Ovary (tissue), 9 donors: ENCODE results near the gene MPIG6B. TPM values are rescaled to one million over a fixed set of nuclear protein-coding genes. Genes with fewer than 3 reads are reported as not detected.

Experiments
- DNase-seq, 5 donors: peaks; one replicate each; pipeline ENCODE4 v3.0.0-alpha.2; 2019 to 2020
- H3K27ac ChIP-seq, 2 donors: fragments of 200-600 bp; one replicate each; pipeline versions ENCODE4 v1.5.1 to v1.8.0; 2019 to 2022
- H3K27me3 ChIP-seq: fragments of 200-600 bp; one replicate; pipeline ENCODE4 v1.8.0; 2022
- H3K36me3 ChIP-seq: fragments of 200-600 bp; sonication (generic); one replicate; pipeline ENCODE4 v1.5.1; 2019
- H3K4me1 ChIP-seq: one replicate; pipeline ENCODE4 v1.8.1; 2013; ENCODE audit warnings: mild to moderate bottlenecking, moderate library complexity; ENCODE audit not compliant: insufficient read depth
- H3K4me3 ChIP-seq: fragments of 200-600 bp; sonication (generic); one replicate; pipeline ENCODE4 v1.5.1; 2017
- H3K9me3 ChIP-seq, 2 donors: fragments of 200-600 bp in 1 of 2; sonication (generic) in 1 of 2; one replicate each; pipeline versions ENCODE4 v1.5.1 to v1.8.1; 2013 to 2019; ENCODE audit warnings: mild to moderate bottlenecking in 1 of 2, moderate library complexity in 1 of 2
- CTCF ChIP-seq, 3 donors: fragments of 450-650 bp in 2 of 3; fragments of 200-600 bp in 1 of 3; IDR thresholded peaks; one replicate each; pipeline versions ENCODE4 v1.5.1 to v1.8.0; 2016 to 2022; ENCODE audit warnings: antibody characterized with exemption in 3 of 3, mild to moderate bottlenecking in 1 of 3
- EP300 ChIP-seq: sonication (generic); formaldehyde crosslinking; IDR thresholded peaks from one replicate; pipeline ENCODE4 v1.6.1; 2017; ENCODE audit warnings: antibody characterized with exemption
- POLR2A ChIP-seq: fragments of 450-650 bp; IDR thresholded peaks from one replicate; pipeline ENCODE4 v1.6.1; 2017; ENCODE audit warnings: antibody characterized with exemption, mild to moderate bottlenecking, moderate library complexity
- WGBS, 3 donors: extraction: QIAGEN DNeasy Blood & Tissue Kit in 1 of 3; methylation state at CpG; one replicate each; pipeline versions ENCODE4 v1.1.5 to v1.1.7; 2013 to 2017; 5-methylcytosine and 5-hydroxymethylcytosine counted together
- intact Hi-C, 4 donors: fragments of 100-400 bp; cut with DNase I; formaldehyde crosslinking; loops; one replicate each; pipeline versions ENCODE4 v1.11.0 to v1.15.1; 2022 to 2023
- polyA plus RNA-seq, 2 donors: library from polyadenylated mRNA; stranded (reverse); fragments of 200-250 nt in 1 of 2; fragments of 350-450 nt in 1 of 2; fragmentation: Illumina TruSeq in 1 of 2; extraction: RNeasy Lipid Tissue Mini Kit (QIAGEN cat#74804) in 1 of 2; gene quantifications; one replicate each; pipeline ENCODE4 v1.2.3, GENCODE V29; 2013 to 2014
- total RNA-seq, 7 donors: library from RNA; depleted of rRNA in 2 of 7; stranded (reverse); fragments of >200 nt in 2 of 7; fragmentation: NEBNext Ultra II Directional in 3 of 7; extraction: Animal tissue kit (Norgen Biotek cat#: 25700) in 3 of 7; gene quantifications; one replicate each; pipeline versions ENCODE4 v1.1.0 to v1.2.4, GENCODE V29; 2016 to 2023
- donor health status: DM: no; HTN: no; CAD: no; lungs with moderate emphysema.
- donor health status: DM: no; HTN: no; CAD: no.
- donor health status: Bipolar disorder and iron deficiency.
- donor health status: DM: yes; HTN: yes; CAD: no.
- donor health status: DM: no; HTN: no; CAD: no.
- donor health status: DM: yes; HTN: yes; CAD: no.

Gene MPIG6B
- total and polyA plus RNA-seq, 9 donors: 0.06 to 0.94 (median 0.60) TPM; not detected in 4

- Histone ChIP-seq H3K27me3 (no peaks in the 10 kb centered on the region), H3K9me3 (no peaks in the 10 kb centered on the region), H3K4me1 (peaks cover 7% of the 10 kb centered on the region), H3K36me3 (no peaks in the 10 kb centered on the region), H3K27ac (peak within 1 kb of the TSS in 1 of 2 donors; percentile 47), H3K4me3 (peak within 1 kb of the TSS; percentile 56)
- peak; percentile 96 to 98 (median 98) for DNase-seq
- 0 to 1% (median 0%) methylated on average over 57 to 58 of the region's 58 CpGs for WGBS, 3 donors
- intact Hi-C loops: loop anchor here (5.0 to 10.0 kb wide), 4 partner anchors 42 to 95 kb away; partner anchors contain the start of gene VARS1 (in 1 of the 4)
- TF ChIP-seq POLR2A (peak; percentile 45), CTCF (IDR thresholded peaks at IDR 0.05) (no peak)
Measured at GRCh38 chr6:31739639-31740396, 16.6 kb downstream of the MPIG6B start, which contains the start of gene MSH5. Gene MSH5, plus strand, starts transcription at chr6:31740005. Its CDS starts 462 bp downstream, at chr6:31740467.

- WGBS, 3 donors: 20 to 30% (median 20%) methylated on average over 29 of the region's 29 CpGs
- no peaks in the 10 kb centered on the region for H3K36me3 ChIP-seq
- H3K9me3 ChIP-seq: no peaks in the 10 kb centered on the region
- peaks cover 7% of the 10 kb centered on the region for H3K4me1 ChIP-seq
- DNase-seq: no peak
- H3K4me3 ChIP-seq: peak overlapping the region; percentile 56
- intact Hi-C loops: loop anchor here in 1 of 4 donors (5.0 kb wide), 1 partner anchor 42 kb away; no protein-coding TSS in a partner anchor
- no peaks in the 10 kb centered on the region for H3K27me3 ChIP-seq
- TF ChIP-seq EP300: no peak
- no peak for TF ChIP-seq CTCF (IDR thresholded peaks at IDR 0.05)
- no peak for TF ChIP-seq POLR2A
- peak overlapping the region in 1 of 2 donors; percentile 47 for H3K27ac ChIP-seq
Measured at GRCh38 chr6:31740397-31741223, 17.4 kb downstream of the MPIG6B start.

GRCh38 chr6:31741815-31742214 lies 18.6 kb downstream of the MPIG6B start:
- intact Hi-C loops: loop anchor here in 1 of 4 donors (5.0 kb wide), 1 partner anchor 40 kb away; no protein-coding TSS in a partner anchor
- Histone ChIP-seq H3K27me3 (no peaks in the 10 kb centered on the region), H3K9me3 (no peaks in the 10 kb centered on the region), H3K4me1 (peaks cover 4% of the 10 kb centered on the region), H3K36me3 (no peaks in the 10 kb centered on the region), H3K27ac (no peak overlapping the region), H3K4me3 (no peak overlapping the region)
- no peak for DNase-seq
- WGBS, 3 donors: 73 to 87% (median 77%) methylated on average over 2 of the region's 2 CpGs
- TF ChIP-seq EP300: no peak
- no peak for TF ChIP-seq CTCF (IDR thresholded peaks at IDR 0.05)
- no peak for TF ChIP-seq POLR2A

GRCh38 chr6:31742894-31743293 lies 19.7 kb downstream of the MPIG6B start:
- DNase-seq: no peak
- 87 to 92% (median 90%) methylated on average over 3 of the region's 3 CpGs for WGBS, 3 donors
- H3K27ac ChIP-seq: no peak overlapping the region
- no peaks in the 10 kb centered on the region for H3K36me3 ChIP-seq
- peaks cover 2% of the 10 kb centered on the region for H3K4me1 ChIP-seq
- H3K9me3 ChIP-seq: no peaks in the 10 kb centered on the region
- H3K27me3 ChIP-seq: no peaks in the 10 kb centered on the region
- no peak overlapping the region for H3K4me3 ChIP-seq
- intact Hi-C loops: loop anchor here in 1 of 4 donors (5.0 kb wide), 1 partner anchor 39 kb away; no protein-coding TSS in a partner anchor
- no peak for TF ChIP-seq CTCF (IDR thresholded peaks at IDR 0.05)
- no peak for TF ChIP-seq EP300
- no peak for TF ChIP-seq POLR2A
